HUDEP-2 (cell line): ENCODE data around the gene GRM7.

ENCODE experiments used
- DNase-seq, 76 experiments: peaks; one replicate each; lab custom pipeline; 2025; ENCODE audit not compliant: unreplicated experiment in 76 of 76; lab: John Stamatoyannopoulos, UW

Gene GRM7

GRCh38 chr3:7447197-7447769 is 586.4 kb downstream of the GRM7 start:
- no peak for DNase-seq

- no peak for DNase-seq
Measured at GRCh38 chr3:7456386-7456785, 595.5 kb downstream of the GRM7 start.

GRCh38 chr3:7461202-7461825 is 600.4 kb downstream of the GRM7 start:
- DNase-seq, result no peak

- no peak for DNase-seq
Measured at GRCh38 chr3:7469866-7470265, 609.0 kb downstream of the GRM7 start.

GRCh38 chr3:7484636-7485035 is 623.7 kb downstream of the GRM7 start:
- no peak for DNase-seq

- no peak for DNase-seq
Measured at GRCh38 chr3:7487763-7488162, 626.8 kb downstream of the GRM7 start.

GRCh38 chr3:7489417-7489816 is 628.5 kb downstream of the GRM7 start:
- no peak for DNase-seq

- no peak for DNase-seq
Measured at GRCh38 chr3:7498715-7499114, 637.8 kb downstream of the GRM7 start.

- no peak for DNase-seq
Measured at GRCh38 chr3:7503431-7503830, 642.5 kb downstream of the GRM7 start.

GRCh38 chr3:7504886-7505775 is 644.2 kb downstream of the GRM7 start:
- DNase-seq, result no peak

- no peak for DNase-seq
Measured at GRCh38 chr3:7506606-7507180, 645.8 kb downstream of the GRM7 start.

GRCh38 chr3:7508821-7509220 is 647.9 kb downstream of the GRM7 start:
- DNase-seq, result no peak

- DNase-seq, result no peak
Measured at GRCh38 chr3:7512048-7512447, 651.1 kb downstream of the GRM7 start.

GRCh38 chr3:7518026-7518425 is 657.1 kb downstream of the GRM7 start:
- no peak for DNase-seq

- DNase-seq, result no peak
Measured at GRCh38 chr3:7518456-7518855, 657.5 kb downstream of the GRM7 start.

- DNase-seq, result no peak
Measured at GRCh38 chr3:7520059-7520458, 659.1 kb downstream of the GRM7 start.

- peak in 1 of 76 experiments; percentile 0 for DNase-seq
Measured at GRCh38 chr3:7520593-7520992, 659.7 kb downstream of the GRM7 start.

- DNase-seq, result no peak
Measured at GRCh38 chr3:7536510-7536909, 675.6 kb downstream of the GRM7 start.

GRCh38 chr3:7536921-7537320 is 676.0 kb downstream of the GRM7 start:
- no peak for DNase-seq

- DNase-seq, result no peak
Measured at GRCh38 chr3:7543294-7543880, 682.5 kb downstream of the GRM7 start.

GRCh38 chr3:7545334-7545733 is 684.4 kb downstream of the GRM7 start:
- no peak for DNase-seq
